Endometrial microvascular endothelial cells (primary cell): Measurements from ENCODE around the gene CITED2. TPM values are rescaled to one million over a fixed set of nuclear protein-coding genes. Genes with fewer than 3 reads are reported as not detected.
"Not testable (repeated sequence)": the region's sequence is repeated elsewhere in the genome, so short reads cannot be mapped to it uniquely, and the experiment has no call there.

Experiments
- in situ Hi-C: cut with HindIII; loops from 2 replicates; pipeline ENCODE4 v1.10.0; 2017; ENCODE audit warnings: low sequenced_read_pairs, low pct_unique_long_range_greater_than_20kb; ENCODE audit errors: inconsistent ontology term
- total RNA-seq: library from RNA; depleted of rRNA; stranded (reverse); fragments of >200 nt; gene quantifications from one replicate; pipeline ENCODE4 v1.2.3, GENCODE V29; 2015; ENCODE audit errors: inconsistent ontology term

CITED2 gene
- 80.6 TPM for total RNA-seq

GRCh38 chr6:139374357-139375225 is at the start of gene CITED2:
Gene CITED2, minus strand, starts transcription at chr6:139374648. Its CDS starts 704 bp downstream, at chr6:139373944.
- in situ Hi-C loops = loop anchor here (10.0 kb wide), 3 partner anchors 360 to 840 kb away; no protein-coding TSS in a partner anchor

GRCh38 chr6:139423037-139423703 is 48.7 kb upstream of the CITED2 start:
- in situ Hi-C loops = no loop called here

- in situ Hi-C loops = no loop called here
Observed at GRCh38 chr6:139422105-139423036, 47.9 kb upstream of the CITED2 start.

GRCh38 chr6:139418481-139419132 is 44.2 kb upstream of the CITED2 start:
- in situ Hi-C loops = no loop called here

- in situ Hi-C loops = no loop called here
Observed at GRCh38 chr6:139416146-139416545, 41.7 kb upstream of the CITED2 start.

GRCh38 chr6:139415365-139415764 is 40.9 kb upstream of the CITED2 start:
- in situ Hi-C loops = no loop called here

GRCh38 chr6:139412103-139412502 is 37.7 kb upstream of the CITED2 start:
- in situ Hi-C loops = not testable (repeated sequence)

- in situ Hi-C loops = no loop called here
Observed at GRCh38 chr6:139409026-139409425, 34.6 kb upstream of the CITED2 start.

GRCh38 chr6:139407718-139408222 is 33.3 kb upstream of the CITED2 start:
- in situ Hi-C loops = no loop called here

- in situ Hi-C loops = no loop called here
Observed at GRCh38 chr6:139406577-139407343, 32.3 kb upstream of the CITED2 start.

- in situ Hi-C loops = no loop called here
Observed at GRCh38 chr6:139402876-139403386, 28.5 kb upstream of the CITED2 start.

GRCh38 chr6:139398658-139399057 is 24.2 kb upstream of the CITED2 start:
- in situ Hi-C loops = no loop called here

GRCh38 chr6:139395891-139396301 is 21.4 kb upstream of the CITED2 start:
- in situ Hi-C loops = no loop called here

GRCh38 chr6:139395371-139395770 is 20.9 kb upstream of the CITED2 start:
- in situ Hi-C loops = no loop called here

- in situ Hi-C loops = no loop called here
Observed at GRCh38 chr6:139394027-139394649, 19.7 kb upstream of the CITED2 start.

- in situ Hi-C loops = no loop called here
Observed at GRCh38 chr6:139392794-139393193, 18.3 kb upstream of the CITED2 start.

GRCh38 chr6:139391709-139392108 is 17.3 kb upstream of the CITED2 start:
- in situ Hi-C loops = no loop called here
